Activated CD8-positive, alpha-beta memory T cell treated with anti-CD3 and anti-CD28 coated beads, Interleukin-2, amount 50 U/mL, for 1 hour (primary cell): Measurements from ENCODE around the gene SIX6.
"Not testable (repeated sequence)": the region's sequence is repeated elsewhere in the genome, so short reads cannot be mapped to it uniquely, and the experiment has no call there.

Experiments
- DNase-seq: peaks from one replicate; pipeline ENCODE4 v3.0.0-alpha.2; 2020; ENCODE audit errors: extremely low read depth

SIX6 gene

DNA sequence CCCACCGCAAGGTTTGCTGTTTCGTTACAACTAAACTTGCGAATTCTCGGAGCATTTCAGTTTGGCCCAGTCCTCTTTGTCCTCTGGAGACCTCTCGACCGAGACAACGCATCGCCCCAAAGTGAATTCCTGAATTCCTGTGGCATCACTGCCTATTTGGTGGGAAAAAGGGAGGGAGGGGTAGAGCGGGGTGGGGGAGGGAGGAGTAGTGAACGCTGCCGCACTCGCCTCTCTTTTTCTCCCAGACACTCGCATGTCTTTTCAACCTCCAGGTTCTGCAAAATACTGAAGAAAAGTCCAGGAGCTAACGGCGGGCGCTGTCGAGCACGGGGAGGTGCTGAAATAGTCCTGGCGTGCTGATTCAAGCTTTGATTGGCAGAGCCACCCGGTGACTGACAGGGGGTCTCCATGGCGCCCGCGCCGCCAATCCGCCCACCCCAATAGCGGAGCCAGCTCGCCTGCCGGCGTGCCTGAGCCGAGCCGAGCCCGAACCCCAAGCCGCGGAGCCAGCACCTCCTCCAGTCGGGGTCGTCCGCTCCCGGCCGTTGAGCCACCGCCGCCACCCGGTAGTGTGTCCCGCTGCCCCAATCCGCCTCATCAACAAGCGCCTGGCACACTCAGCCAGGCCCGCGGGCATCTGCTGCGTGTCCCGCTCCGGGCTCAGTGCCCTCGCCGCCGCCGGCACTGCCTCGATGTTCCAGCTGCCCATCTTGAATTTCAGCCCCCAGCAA lies at the start of gene SIX6:
TSS of gene SIX6 (plus strand) at position 440 of the 731 bp plus-strand sequence. CDS start at position 693, 253 bp downstream.
- no peak for DNase-seq

DNA sequence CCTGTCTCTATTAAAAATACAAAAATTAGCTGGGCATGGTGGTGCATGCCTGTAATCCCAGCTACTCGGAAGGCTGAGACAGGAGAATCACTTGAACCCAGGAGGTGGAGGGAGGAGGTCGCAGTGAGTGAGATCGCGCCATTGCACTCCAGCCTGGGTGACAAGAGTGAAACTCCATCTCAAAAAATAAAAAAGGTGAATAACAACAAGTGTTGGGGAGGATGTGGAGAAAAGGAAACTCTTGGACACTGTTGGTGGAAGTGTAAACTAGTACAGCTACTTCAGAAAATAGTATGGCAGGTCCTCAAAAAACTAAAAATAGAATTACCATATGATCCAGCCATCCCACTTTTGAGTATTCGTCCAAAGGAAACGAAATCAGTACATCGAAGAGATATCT lies 28.7 kb upstream of the SIX6 start:
- DNase-seq, result not testable (repeated sequence)

DNA sequence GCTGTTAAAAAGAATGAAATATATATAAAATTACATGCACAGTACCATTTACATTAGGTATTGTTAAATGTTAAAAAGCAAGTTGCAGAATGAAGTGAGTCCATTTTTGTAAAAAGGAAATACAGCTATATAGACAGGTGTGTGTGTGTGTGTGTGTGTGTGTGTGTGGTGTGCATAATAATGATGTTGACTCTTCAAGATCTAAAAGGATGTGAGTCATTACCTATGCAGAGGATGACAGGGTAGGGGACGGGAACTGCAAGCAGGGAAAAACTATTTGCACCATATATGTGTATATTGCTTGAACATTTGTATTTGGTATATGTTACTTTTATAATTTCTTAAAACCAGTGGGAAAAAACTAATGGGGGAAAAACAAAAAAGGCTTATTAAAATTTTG lies 26.2 kb upstream of the SIX6 start:
- no peak for DNase-seq

DNA sequence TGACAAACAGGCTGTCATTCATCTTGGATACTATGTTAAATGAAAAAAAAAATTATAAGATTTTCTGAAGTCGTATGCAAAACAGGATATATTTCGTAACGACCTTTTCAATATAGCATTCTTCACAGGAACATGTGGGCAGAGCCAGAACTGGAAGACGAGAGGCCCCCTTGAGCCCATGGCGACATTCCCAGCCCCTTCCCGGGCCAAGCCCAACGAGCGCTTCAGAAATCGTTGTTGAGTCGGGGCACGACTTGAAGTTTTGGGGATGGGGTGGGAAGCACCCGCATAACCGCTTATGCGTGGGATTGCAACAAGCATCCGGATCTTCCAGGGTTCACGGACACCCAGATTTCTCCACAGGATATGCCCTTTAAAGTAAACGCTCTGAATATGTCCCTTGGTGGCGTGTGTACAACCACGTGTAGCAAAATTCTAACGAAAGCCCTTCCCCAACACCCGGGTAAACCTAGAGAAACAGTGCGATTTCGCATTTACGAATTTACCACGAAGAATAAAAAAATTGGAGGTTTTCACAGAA lies 23.8 kb upstream of the SIX6 start:
- no peak for DNase-seq

DNA sequence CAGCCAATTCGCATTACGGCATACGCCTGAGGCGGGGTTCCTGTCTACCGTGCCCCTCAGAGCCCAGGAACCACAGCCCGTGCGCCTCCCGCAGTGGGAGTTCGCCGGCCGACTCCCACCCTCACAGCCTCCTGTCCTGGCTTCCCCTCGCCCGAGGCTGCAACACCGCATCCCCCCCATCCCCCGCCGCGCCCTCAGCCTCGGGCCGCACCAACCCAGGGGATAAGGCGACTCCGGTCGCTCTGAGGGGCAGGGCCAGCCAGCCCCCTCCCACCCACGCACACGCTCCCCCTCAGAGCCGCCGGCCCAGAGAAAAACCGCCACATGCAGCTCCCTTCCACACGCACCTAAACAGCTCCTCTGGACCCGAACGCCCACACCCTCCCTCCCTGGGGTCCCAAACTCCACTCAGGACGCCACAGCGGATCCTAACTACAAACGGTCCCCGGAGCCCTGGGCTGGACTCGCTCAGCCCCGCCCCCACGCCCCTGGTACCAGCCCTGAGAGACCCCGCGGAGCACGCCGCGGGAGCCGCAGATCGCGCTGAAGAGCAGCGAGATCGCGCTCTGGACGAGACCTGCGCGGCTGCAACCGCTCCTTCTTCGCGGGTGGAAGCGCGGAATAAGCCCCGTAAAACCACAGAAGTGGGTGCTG lies 23.2 kb upstream of the SIX6 start, which contains the start of gene C14orf39:
TSS of gene C14orf39 (minus strand) at position 466 of the 654 bp plus-strand sequence. CDS start 985 bp downstream, outside the sequence.
- no peak for DNase-seq

DNA sequence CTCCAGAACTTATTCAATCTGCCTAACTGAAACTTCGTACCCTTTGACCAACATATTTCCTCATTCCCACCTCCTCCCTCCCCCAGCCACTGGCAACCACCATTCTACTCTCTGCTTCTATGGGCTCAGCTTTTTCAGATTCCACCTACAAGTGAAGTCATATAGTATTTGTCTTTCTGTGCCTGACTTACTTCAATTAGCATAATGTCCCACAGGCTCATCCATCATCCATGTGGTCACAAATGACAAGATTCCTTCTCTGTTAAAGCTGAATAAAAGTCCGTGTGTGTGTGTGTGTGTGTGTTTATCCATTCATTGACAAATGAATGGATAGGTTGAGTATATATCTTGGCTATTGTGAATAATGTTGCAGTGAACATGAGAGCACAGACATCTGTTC lies 21.7 kb upstream of the SIX6 start:
- no peak for DNase-seq

DNA sequence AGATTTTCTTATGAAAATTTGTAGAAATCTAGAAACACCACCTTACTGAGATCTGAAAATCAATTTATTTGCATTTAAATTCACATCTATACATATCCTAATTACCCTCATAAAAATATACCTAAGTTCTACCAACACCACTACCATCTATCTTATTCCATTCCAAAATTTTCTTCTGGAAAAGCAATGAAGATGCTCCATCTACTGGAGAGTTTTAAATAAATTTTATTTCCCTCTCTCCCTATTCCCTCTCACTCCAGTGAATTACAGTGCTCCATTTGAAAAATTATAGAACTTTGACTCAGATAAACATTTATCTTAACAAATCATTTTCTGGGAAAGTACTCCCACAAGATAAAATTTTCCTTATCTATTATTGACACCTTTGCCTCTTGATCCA lies 20.8 kb upstream of the SIX6 start:
- DNase-seq, result no peak

DNA sequence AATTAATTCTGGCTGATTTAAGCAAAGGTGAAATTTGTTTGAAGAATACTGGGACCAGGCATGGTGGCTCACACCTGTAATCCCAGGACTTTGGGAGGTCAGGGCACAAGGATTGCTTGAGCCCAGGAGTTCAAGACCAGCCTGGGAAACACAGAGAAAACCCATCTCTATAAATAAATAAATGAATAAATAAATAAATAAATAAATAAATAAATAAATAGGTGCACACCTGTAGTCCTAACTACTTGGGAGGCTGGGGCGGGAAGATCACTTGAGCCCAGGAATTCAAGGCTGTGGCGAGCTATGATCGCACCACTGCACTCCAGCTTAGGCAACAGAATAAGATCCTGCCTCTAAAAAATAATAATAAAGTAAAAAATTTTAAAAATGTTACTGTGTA lies 18.7 kb upstream of the SIX6 start:
- DNase-seq, result no peak

DNA sequence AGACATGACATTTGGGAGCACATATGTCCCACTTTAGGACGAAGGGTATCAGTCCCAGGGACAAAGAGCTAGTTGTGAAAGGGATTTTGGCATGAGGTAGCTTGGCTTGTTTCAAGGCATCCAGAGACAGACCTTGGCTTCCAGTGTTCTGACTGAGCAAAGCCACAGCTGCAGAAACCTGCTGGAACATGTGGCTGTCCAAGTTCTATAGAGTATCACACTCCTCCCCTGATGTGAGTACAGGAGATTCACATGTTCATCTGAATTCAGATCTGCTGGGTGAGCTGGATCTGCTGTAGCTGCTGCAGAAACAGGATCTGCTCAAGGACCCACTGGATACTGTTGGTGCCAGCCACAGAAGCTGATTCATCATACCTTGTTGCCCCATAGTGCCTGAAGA lies 13.0 kb upstream of the SIX6 start:
- no peak for DNase-seq

DNA sequence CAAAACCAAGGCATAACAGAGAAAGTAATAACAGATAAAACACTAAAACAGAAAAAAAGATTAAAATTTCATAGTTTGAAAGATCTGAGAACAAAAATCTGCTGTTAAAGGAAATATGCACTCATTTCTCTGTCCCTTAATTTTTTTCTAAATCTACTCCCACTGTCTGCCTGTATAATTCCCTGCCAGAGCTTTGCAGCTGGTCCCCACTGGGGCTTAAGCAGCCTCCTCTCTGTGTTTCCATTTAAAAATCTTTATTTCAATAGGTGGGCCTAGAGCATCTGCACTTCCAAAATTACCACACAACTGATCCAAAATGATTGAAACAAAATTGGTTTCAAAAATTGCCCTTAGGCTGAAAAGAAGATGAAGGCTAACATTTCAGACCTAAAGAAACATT lies 6.4 kb upstream of the SIX6 start:
- DNase-seq, result no peak

DNA sequence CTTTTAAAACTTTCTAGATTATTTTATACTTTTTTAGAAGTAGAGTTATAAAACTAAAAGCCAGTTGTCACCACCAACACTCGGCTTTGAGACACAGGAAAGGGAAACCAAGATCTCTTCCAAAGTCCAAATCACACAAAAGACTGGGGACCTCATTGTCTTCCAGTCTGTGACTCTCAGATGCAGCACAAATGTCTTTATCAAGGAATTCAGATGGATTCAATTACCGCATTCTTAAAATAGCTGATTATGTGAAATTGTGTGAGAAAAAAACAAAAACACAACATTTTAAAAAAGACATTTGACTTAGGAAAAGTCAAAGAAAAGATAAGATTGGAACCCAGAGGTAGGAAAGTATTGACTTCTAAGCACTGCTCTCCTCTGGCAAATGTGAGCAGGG lies 3.5 kb upstream of the SIX6 start:
- DNase-seq, result no peak

DNA sequence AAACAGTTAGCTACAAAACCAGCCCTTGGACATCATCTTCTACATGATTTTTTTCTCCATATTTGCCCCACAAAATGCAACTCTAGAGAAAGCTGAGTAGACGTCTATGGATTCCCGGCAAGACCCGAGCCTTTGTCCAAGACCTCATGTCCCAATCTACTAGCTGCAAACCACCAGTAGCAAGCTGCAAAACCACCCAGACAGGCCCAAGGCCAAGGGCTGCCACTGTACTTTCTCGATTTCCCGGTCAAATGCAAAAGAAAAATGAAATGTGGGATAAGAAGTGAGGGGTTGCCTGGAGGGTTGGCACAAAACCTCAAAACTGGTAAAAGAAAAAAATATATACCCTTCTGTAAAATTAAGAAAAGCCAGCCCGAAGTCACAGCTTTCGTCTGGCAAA lies 2.9 kb upstream of the SIX6 start:
- DNase-seq, result no peak

DNA sequence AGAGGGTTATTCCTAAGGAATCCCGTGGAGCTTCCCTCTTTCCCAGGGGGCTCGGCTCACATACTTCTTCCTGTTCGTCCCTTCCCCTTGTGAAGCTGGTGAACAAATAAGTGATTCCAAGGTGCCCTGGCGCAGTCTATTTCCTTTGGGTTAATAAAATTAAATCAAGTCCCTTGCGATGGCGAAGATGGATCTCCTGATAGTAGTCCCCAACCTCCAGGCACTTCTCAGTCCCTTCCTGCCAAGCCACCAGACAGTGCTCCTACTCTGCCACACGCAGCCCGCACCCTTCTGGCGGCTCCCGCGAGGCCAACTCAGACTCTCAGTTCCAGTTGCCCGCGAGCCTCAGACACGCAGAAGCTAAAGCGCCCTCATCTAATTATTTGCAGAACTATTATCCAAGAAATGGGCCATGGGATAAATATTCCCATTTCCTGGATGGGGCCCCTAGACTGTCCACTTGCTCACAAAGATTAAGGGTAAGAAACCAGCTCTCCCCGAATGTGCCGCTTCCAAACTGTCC lies 2.4 kb upstream of the SIX6 start:
- no peak for DNase-seq

DNA sequence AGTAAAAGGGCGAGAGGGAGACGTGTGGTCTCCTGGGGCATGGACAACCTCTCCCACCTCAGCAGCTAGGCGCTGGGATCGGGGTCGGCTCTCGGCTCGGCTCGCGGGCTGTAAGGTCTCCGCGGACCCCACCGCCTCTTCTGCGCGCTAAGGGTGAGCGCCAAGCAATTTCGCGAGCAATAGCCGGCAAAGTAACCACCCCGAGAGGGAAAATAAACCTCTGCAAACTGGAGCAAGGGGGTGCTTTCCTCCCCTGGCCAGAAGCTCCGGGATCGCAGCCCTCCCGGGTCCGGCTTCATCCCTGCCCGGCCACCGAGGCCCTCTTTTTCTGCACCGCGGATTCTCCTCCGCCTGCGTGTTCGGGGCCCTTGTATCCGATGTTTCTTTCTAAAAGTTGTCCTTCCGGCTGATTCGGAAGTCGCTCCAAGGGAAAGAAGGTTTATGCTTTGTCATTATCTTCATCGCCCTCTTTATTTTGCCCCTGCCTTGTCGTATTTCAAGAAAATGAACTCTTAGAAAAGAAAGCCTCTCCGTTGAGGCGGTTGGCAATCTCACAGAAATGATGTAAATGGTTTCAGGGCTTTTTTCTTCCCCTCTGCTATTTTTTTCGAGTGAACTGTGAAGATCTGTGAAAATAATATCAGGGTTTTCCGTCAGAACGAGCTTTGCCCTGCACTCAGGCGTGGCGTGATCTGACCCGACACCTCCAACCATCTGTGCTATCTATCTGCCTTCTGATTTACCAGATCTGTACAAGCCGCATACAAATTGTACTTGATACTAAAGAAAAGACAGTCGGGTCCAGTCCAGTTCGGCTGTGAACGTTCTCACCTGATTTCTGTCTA lies 1.7 kb upstream of the SIX6 start:
- DNase-seq, result no peak

DNA sequence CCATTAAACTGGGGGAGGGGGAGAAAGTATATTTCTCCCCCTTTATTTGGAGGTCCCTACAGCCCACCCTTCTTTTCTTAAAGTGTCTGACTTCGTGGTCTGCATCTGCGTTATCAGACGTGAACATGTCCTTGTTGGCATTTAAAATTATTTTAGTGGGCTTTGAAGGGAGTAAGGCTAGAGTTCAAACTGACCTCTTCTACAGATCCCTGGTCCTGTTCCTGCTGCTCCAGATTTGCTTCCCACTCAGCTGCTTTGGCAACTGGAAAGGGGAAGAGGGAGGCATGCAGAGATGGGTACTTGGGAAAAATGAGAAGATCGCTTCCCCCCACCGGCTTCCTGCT lies 611 bp upstream of the SIX6 start:
- no peak for DNase-seq

DNA sequence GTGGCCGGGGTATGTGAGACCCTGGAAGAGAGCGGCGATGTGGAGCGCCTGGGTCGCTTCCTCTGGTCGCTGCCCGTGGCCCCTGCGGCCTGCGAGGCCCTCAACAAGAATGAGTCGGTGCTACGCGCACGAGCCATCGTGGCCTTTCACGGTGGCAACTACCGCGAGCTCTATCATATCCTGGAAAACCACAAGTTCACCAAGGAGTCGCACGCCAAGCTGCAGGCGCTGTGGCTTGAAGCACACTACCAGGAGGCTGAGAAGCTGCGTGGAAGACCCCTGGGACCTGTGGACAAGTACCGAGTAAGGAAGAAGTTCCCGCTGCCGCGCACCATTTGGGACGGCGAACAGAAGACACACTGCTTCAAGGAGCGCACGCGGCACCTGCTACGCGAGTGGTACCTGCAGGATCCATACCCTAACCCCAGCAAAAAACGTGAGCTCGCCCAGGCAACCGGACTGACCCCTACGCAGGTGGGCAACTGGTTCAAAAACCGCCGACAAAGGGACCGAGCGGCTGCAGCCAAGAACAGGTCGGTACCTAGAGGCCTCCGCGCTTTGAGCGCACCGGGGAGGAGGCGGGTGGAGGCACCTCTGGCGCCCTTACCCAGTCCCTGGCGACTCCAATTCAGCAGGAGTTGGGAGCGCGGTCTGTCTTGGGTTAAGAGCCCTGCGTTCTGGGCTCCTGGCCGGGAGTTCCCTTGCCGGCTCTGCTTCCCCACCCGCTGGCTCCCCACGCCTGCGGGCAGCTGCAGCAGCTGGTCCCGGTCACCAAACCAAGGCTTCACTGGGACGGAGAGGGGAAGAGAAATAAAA lies 700 bp downstream of the SIX6 start:
- no peak for DNase-seq

DNA sequence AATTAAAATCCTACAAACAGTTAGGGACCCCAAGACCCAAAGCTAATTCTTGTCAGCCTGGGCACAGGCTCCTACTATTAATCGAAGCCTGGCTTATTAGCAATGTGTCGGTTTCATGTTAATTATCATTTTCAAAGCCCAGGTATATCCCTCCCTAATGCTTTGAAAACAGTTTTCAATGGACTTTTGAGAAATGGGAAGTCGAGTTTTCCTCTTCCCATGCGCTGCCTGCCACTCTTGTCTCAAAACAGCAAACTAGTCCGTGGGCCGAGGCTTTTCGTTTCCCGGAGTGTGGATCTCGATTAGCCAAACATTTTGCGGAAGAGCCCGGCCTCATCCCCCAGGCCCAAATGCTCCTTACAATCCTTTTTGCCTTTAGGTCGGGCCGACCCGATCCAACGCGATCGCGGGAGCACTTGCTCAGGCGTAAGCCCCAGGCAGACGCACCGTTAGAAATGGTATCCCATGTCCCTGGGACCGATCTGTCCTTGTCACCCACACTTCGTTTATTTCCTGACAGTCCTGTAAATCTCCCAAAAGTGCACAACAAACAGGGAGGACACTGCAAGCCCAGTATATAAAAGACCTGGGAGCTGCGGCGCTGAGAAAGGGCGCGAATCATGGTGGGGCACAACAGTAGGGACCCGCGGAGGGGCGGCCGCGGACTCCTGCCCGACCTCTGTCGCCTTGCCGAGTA lies 1.5 kb downstream of the SIX6 start:
- no peak for DNase-seq

DNA sequence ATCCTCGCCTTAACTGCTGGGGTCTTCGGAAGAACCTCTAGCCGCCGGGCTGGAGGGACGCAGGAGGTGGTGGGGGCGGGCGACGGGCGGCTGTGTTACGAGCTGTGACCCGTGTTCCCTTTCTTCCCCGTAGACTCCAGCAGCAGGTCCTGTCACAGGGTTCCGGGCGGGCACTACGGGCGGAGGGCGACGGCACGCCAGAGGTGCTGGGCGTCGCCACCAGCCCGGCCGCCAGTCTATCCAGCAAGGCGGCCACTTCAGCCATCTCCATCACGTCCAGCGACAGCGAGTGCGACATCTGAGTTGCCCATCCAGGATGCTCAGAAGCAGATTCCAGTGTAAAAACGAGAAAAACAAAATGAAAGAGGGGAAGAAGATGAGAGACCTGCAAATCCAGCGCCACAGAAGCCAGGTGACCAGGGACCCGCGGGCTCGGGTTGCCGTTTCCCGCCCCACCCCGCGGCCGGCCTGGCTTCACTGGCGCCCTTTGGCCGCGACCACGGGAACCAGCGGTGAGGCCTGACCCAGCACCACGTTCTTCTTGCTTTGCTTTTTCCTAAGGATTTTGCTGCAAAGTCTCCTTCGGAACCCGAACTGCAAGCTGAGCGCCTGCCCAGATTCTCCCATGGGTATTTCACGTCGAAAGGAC lies 2.1 kb downstream of the SIX6 start:
- DNase-seq, result no peak

DNA sequence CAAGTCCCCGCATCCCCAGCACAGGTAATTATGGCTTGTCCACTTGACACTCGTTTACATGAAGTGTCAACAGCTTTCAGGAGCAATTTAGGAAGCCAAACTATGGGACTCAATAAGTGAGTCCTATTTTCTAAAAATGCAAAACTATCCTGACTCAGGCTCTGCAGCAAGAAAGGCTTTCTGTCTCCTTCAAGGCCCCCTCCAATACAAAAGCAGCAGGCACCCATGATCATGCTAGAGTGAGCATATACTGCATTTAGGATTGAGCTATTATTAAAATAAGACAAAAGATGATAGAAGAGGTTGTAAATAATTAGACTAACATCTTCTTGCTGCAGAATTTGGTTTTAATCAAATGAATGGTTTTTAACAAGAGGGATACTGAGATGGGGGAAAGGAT lies 3.2 kb downstream of the SIX6 start:
- no peak for DNase-seq

DNA sequence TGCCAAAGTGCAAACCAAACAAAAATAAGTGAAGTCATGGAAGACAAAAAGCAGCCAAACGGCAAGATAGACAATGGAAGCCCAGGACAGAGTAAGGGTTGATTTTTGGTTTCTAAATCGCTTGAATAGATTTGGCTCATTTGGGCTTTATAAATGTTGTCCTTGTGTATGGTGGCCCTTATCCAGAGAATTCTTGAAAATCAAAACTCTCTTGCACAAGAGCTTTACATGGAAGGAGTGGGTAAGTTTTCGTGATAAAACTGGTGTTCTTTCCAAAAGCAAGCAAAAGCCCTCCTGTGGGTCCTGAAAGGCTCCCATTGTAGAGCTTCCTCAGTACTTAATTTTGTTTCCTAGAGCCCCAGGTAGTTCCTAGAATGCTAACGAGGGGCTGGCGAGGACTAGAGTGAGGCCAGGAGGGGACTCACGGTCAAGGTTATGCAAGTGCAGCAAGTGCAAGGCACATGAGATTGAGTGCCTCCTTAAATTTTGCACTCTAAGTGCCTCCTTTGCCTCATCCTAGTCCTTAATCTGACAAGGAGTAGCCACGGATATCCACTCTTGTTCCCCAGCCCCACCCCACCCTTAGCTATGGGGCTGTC lies 4.1 kb downstream of the SIX6 start:
- DNase-seq, result no peak
